Omental fat pad (tissue), 4 donors: ENCODE measurements around the gene LRPAP1. TPM values are rescaled to one million over a fixed set of nuclear protein-coding genes. Genes with fewer than 3 reads are reported as not detected.
"Not testable (repeated sequence)": the region's sequence is repeated elsewhere in the genome, so short reads cannot be mapped to it uniquely, and the experiment has no call there.

Experiments used
- ATAC-seq: fragments of 150-250 bp; one replicate; pipeline ENCODE4 v1.9.1; 2016; ENCODE audit warnings: mild to moderate bottlenecking, moderate library complexity; ENCODE audit not compliant: low FRiP score
- DNase-seq: peaks from one replicate; pipeline ENCODE4 v3.0.0-alpha.2; 2019; ENCODE audit warnings: low spot score
- CTCF ChIP-seq, 3 donors: fragments of 450-650 bp; IDR thresholded peaks; one replicate each; pipeline ENCODE4 v1.5.1; 2016 to 2017; ENCODE audit warnings: antibody characterized with exemption in 3 of 3, mild to moderate bottlenecking in 3 of 3, moderate library complexity in 2 of 3
- total RNA-seq, 4 donors: library from RNA; depleted of rRNA; stranded (reverse); fragments of >200 nt; gene quantifications; one replicate each; pipeline ENCODE4 v1.1.0, GENCODE V29; 2016

LRPAP1 gene
- total RNA-seq, 4 donors from 2014 or later, result 119 to 141 (median 127) TPM

DNA sequence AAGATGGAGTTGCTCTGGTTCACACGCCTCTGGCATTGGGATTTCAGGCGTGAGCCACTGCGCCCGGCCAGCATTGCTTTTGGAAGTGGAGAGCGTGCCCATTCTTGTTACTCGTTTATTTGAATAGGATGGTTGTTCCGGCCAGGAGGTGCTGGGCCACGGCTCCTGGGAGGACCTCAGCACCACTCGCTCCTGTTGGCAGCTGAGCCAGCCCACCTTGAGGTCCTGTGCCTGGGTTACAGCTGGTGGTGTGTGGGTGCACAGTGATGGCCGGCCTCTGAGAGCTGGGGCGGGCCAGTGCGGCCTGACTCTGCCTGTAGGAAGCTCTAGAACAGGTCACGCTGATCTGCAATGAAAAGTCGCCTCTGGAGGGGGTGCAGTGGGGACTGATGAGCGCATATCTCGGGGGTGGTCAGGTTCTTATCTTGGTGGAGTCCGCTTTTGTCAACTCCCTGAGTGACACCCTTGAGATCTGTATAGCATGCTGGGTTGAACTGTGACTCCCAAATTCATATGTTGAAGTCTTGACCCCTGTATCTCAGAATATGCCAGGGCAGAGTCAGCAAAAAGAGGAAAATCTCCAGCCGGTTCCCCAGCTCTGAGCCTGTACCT is 23.3 kb upstream of the LRPAP1 start:
- DNase-seq, ATAC-seq: not testable (repeated sequence)

- ATAC-seq, DNase-seq: not testable (repeated sequence)
Observed at GRCh38 chr4:3551366-3551765, 19.1 kb upstream of the LRPAP1 start.

- not testable (repeated sequence) for ATAC-seq, DNase-seq
Observed at GRCh38 chr4:3550792-3551325, 18.6 kb upstream of the LRPAP1 start.

DNA sequence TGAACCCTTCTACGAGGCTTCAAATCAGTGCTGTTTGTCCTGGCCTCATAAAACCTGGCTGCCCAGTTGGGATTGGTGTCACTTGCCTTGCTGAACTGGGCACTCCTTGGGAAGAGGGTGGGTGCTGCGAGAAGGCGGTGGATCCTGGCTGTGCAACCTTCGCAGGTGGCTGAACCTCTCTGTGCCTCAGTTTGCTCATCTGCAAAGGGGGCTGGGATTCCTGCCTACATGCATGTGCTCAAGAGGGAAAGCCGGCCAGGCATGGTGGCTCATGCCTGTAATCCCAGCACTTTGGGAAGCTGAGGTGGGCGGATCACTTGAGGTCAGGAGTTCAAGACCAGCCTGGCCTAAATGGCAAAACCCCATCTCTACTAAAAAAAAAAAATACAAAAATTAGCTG is 17.8 kb upstream of the LRPAP1 start:
- not testable (repeated sequence) for ATAC-seq, DNase-seq

DNA sequence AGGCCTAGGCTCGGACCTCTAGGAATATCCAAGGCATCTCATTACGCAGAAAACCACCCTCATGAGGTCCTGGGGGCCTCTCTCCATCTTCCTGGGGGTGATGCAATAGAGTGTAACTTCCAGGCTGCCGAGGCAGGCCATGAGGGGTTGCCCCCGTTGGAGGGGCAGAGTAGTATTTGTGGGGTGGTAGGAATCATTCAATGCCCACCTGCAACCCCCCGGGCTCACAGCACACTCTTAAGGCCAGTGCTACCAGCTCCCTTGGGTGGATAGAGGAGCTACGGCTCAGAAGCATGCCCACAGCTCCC is 17.4 kb upstream of the LRPAP1 start:
- not testable (repeated sequence) for DNase-seq, ATAC-seq

- DNase-seq, ATAC-seq: not testable (repeated sequence)
Observed at GRCh38 chr4:3548991-3549693, 16.9 kb upstream of the LRPAP1 start.

DNA sequence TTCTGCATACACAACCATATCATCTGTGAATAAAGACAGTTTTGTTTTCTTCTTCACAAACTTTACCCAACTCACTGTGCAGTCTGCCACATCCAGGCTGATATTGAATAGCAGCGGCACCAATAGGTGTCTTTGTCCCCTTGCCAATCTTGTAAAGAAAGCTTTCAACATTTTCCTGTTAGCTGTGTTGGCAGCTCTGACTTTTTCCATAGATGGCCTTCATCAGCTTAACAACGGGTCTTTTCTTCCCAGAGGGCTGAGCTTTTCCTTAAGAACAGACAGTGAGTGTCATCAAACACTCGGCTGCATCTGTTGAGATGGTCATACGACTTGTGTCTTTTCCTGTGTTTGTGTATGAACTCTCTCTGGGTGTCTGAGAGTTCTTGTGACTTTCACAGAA is 14.5 kb upstream of the LRPAP1 start:
- DNase-seq, ATAC-seq: not testable (repeated sequence)

DNA sequence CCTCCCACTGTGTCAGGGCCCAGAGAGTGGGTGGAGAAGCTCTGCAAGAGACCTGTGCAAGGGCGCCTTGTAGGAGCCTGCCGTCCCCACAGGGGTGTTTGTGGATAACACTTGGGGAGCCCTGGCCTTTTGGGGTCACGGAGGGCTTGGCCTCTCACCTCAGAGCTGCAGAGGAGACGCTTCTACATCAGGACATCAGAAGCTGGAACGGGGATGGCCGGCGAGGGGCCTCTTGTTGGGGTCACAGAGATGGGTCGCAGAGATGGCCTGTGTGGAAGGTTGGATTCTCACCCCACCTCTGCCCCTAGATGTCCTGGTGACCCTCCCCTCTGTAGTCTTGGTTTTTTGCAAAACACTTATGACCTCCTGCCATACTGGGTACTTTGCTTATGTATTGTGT is 13.1 kb upstream of the LRPAP1 start:
- ATAC-seq, DNase-seq: not testable (repeated sequence)

- not testable (repeated sequence) for ATAC-seq, DNase-seq
Observed at GRCh38 chr4:3544259-3545025, 12.2 kb upstream of the LRPAP1 start.

DNA sequence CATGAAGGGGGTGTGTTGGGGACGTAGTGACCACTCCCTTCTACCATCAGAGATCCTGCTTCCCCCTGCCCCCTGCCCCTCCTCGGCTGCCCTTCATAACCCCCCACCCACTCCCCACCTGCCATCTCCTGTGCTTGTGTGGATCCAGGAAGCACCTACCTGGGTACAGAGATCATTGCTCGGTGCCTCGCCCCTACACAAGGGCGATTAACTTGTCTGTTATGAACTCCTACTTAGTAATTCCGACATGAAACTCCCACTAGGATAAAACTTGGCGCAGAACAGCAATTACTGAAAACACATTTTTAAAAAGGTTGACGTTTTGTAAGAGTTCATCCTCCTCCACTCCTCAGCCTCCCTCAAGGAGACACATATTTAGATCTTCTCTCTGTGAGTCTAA is 11.2 kb upstream of the LRPAP1 start:
- not testable (repeated sequence) for DNase-seq

DNA sequence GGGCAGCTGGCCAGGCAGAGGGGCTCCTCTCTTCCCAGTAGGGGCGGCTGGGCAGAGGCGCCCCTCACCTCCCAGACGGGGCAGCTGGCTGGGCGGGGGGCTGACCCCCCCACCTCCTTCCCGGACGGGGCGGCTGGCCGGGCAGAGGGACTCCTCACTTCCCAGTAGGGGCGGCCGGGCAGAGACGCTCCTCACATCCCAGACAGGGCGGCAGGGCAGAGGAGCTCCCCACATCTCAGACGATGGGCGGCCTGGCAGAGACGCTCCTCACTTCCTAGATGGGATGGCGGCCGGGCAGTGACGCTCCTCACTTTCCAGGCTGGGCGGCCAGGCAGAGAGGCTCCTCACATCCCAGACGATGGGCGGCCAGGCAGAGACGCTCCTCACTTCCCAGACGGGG is 6.7 kb upstream of the LRPAP1 start:
- DNase-seq, ATAC-seq: not testable (repeated sequence)

More for the DNA sequence above, 11.2 kb upstream of the LRPAP1 start:
- not testable (repeated sequence) for ATAC-seq

- ATAC-seq, DNase-seq: not testable (repeated sequence)
Observed at GRCh38 chr4:3535812-3536211, 3.6 kb upstream of the LRPAP1 start.

DNA sequence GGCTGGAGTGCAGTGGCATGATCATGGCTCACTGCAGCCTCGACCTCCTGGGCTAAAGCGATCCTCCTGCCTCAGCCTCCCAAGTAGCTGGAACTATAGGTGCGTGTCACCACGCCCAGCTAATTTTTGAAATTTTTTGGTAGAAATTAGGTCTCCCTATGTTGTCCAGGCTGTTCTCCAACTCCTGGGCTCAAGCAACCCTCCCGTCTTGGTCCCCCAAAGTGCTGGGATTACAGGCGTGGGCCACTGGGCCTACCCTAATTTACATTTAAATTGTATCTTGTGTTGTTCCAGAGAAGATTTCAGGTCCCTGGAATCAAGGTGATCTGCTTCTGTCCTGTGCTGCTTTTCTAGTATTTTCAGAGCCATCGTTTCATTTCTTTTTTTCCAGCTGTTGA is 1.2 kb upstream of the LRPAP1 start:
- ATAC-seq (no peak), DNase-seq (no peak)
- no peak for TF ChIP-seq CTCF (IDR thresholded peaks at IDR 0.05)
